ENCODE measurements around the gene TENM4.
A peak's percentile ranks its signal among the peaks of the same experiment; 100 is the strongest.

The TENM4 gene

DNA sequence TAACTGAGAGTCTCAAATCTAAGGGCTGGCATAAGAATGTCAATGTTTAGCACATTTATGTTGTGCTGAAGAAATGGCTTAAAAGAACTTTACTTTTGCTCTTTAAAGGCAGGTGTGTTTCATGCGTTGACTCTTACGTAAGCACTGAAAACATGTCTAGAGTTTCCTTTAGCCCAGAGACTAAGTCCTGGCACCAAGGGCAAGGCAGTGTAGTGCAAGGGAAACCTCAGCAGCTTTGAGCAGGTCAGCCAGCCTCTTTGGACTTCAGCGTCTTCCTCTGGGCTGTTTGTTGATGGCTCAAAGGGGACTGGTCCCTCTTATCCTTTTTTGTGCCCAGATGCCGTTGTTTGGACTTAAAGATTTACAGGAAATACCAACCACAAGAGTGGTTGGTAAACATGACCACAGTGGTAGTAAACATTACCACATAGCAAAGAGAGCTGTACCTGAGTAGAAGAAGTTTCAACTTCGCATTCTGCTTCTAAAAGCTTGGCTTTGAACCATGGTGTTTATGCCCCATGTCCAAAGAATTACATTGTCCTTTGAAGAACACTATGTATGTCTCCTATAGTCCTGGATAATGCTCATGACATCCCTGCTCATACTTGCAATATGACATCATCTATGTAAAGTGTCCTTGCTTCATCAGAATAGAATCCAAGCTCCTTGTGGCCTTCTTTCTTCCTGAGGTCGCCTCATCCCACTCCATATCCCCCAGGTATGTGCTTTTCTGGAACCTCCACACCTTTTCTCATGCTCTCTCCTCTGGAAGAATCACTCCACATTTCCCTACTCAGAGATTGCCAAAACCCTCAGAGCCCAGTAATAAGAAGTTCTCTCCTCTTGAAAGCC is 23.5 kb downstream of the TENM4 start:
- DNase-seq: no peak

DNA sequence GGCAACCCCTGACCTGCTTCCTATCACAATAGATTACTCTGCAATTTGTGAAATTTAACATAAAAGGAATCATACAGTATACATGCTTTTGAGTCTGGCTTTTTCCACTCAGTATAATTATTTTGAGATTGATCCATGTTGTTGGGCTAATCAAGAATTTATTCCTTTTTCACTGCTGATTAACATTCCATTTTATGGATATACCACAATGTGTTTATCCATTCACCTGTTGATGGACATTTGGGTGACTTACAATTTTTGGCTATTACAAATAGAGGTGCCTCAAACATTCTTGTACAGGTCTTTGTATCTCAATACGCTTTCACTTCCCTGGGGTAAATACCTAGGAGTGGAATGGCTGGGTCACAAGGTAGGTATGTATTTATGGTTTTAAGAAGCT is 24.9 kb downstream of the TENM4 start:
- no peak for DNase-seq

DNA sequence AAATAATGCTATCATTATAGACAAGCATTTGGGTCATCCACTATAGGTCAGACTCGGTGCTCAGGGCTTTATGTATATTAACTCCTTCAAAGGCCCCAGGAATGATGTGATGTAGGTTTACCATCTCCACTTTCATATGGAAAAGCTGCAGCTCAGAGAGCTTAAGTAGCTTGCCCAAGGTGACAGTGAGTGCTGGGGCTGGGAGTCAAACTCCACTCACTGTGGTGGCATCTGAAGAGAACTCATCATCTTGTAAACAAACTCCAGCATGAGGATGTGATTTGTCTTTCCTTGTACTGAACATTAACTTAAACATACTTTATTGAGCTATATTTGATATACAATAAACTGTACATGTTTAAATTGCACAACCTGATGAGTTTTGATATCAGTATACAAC is 25.4 kb downstream of the TENM4 start:
- DNase-seq: no peak

DNA sequence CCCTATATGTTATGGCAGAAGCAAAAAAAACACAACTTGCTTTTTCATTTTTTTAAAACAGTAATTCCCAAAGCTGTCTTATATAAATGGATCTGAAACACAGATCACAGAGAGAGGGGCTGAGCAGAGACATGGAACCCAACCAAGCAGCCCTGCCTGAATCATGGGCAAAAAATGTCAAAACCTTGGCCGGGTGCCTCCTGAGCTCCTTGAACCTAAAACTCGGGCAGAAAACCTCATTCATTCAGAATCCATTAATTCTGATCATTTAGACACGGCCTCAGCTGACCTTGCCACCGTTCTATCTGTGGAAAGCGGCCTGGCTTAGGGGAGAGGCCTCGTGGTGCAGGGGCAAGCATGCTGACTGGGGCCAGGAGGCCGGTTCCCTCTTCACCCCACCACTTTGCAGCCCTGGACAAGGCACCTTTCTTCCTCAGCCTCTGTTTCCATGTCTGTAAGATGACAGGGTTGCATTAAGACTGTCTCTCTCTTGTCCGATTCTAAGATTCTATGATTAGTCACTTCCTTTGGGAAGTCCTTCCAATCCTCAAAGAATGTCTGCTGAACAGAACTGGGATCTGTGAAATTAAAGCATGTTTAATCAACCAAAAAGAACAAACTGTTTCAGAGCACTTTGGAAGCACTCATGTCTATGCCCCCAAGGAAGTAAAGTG is 26.0 kb downstream of the TENM4 start:
- DNase-seq: no peak

DNA sequence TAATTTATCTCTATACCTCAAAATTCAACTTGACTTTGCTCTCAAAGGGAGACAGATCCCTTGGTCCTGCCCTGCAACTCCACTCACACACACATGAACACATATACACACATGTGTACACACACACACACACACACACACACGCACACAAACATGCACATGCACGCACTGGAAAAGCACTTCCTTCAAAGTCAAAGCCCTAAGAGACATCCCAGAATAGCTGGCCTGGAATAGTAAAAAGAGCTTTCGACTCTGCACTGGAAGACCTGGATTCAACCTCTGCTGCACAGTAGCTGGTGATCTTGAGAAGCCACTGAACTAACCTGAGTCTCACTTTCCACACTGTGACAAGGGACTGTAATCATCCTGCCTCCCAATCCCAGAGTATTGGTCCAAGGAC is 26.8 kb downstream of the TENM4 start:
- DNase-seq: no peak

DNA sequence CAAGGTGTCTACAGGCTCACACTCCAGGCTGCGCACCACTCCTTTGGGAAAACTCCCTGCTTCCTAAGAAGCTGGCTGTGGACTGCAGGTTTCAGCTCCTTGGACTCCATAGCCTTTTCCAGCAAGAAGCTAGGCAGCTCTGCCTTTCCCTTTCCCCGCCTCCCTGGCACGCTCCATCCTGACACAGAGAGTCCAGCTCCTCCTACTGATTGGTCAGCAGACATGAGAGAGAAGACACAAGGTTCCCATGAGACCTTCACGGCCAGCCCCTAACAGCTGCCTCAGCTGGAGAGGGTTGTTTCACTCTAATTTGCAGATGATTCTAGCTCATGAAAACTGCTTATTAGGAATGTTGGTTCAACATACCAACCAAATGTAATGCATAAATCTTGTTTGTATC is 27.6 kb downstream of the TENM4 start:
- no peak for DNase-seq

DNA sequence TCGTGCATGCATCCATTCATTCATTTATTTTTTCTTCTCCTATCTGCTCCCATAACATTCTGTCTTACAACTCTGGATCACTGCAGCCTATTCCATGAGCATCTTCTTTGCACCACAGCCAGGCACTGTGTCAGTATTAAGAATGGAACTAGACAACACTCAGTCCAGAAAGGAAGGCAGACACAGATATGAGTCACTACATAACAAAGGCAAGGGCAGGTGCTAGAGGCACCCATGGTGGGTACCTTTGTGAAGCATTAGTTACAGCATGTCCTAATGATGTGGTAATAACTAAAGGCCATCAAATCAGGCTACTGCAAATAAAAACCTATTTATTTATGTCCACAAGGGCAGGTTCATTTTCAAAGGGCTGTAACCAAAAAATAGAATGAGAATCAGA is 28.1 kb downstream of the TENM4 start:
- no peak for DNase-seq

DNA sequence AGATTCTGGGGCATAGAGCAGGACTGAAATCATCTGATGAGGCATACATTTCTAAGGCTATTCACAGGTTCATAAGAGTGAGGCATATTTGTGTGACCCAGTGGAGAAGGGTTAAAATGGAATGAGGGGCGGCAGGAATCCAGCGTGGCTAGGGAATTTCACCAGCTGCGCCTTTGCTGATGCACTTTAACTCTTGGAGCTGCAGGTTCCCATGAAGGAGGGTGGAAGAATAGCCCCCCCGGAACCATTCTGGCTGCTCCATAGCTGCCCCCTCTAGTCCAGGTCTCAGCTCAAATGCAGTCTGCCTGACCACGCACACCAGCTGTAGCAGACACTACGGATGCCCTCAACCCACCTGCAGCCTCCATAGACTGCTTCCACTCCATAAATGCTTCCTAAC is 31.5 kb downstream of the TENM4 start:
- no peak for DNase-seq

DNA sequence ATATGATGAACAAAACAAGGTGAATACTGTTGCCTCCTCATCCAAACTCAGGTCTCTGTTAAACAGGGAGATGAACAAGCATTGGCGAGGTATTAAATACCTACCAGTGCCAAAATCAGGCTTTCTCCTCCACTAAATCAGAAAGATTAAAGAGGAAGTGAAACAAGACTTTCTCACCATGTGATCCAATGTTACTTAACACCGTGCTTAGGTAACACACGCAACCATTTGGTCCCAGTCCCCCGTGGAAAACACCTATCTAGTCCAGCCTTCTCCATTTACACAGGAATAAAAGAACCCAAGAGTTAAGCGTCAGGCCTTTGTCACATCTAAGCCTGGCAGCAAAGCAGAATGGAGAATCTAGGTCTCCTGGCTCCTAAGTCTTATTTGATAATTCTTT is 34.5 kb downstream of the TENM4 start:
- no peak for DNase-seq

DNA sequence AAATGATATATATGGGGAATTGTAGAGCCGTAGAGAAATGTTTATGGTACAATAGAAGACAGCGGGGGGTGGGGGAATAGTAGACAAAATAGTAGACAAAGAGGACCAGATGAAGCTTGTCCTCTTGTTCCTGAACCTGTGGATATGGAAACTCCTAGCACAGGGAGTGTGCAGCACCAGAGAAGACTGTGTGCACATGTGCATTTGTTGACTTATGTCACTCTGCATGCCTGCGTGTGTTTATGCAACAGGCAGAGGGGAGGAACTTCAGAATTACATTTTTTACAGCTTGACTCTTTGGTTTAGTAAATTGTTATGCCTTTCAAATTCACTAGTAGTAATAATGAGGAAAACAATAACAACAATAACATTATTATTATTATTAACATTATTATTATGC is 36.0 kb downstream of the TENM4 start:
- no peak for DNase-seq

DNA sequence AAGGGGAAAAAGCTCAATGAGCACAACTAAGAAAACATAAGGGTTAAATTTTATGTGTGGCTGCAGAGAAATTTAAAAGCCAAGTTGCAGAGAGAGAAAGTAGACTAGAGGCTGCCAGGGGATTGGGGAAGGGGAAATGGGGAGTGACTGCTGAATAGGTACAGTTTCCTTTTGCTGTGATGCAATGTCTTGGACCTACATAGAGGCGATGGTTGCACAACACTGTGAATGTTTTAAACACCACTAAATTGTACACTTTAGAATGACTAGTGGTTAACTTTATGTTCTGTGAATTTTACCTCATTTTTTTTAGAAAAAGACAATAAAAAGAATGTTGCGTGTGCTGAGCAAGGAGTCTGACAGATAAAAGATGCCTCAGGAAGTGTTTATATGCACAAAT is 36.5 kb downstream of the TENM4 start:
- DNase-seq: peak; percentile 21

DNA sequence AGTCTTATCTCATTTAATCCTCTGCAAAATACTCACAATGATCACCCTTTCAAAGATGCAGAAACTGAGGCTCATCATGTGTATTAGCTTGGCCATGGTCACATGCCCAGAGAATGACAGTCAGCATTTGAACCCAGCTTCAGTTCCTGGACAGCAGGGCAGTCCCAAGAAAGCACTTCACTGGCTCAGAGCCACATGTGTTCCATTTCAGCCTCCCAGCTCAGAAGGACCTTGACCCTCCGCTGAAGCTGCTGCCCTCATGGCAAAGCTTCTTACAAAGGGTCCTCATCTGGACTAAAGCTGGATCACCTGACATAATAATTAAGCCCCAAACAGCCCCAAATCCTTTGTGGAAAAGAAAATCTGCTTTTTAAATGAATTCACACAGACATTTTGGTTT is 37.0 kb downstream of the TENM4 start:
- DNase-seq: no peak

DNA sequence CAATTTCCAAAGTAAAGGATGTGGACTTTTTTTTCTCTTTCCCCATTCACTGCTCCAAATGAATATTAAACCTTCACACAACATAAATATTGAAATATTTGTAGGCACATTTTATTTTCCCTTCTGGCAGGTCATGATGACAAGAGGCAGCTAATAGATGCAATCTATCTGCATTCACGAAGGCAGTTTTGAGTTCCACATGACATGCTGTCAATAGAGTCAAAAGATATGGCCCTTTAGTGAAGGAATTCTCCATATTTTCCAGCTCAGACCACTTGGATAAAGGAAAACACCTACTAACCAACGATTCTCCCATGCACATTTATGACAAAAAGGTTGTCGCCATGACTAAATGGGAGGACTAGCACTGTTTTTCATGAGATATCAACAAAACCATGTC is 37.9 kb downstream of the TENM4 start:
- DNase-seq: no peak

DNA sequence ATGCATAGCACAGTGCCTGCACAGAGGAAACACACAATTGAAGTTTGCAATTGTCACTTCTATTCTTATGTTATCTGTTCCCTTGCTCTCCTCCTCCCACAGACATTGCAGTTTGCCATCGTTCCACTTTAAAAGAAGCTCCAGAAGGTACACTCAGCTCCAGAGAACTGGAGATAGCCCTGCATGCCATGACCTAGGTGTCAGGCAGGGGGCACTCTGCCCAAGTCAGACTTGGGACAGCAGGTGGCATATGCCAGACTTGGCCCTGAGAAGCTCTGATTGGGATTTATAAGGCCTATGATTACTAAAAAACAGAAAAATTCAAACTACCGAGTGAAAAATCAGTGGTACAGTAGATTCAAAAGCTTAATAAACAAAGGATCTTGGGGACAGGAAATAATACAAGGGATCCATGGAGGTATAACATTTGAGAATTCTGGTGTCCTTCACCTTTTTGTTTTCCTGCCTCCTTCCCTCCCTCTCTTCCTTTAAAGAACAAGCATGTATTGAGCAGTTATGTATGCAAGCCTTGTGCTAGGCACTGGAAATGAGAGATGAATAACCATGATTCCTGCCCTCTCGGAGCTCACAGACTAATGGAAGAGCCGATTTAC is 40.0 kb downstream of the TENM4 start:
- DNase-seq: no peak

DNA sequence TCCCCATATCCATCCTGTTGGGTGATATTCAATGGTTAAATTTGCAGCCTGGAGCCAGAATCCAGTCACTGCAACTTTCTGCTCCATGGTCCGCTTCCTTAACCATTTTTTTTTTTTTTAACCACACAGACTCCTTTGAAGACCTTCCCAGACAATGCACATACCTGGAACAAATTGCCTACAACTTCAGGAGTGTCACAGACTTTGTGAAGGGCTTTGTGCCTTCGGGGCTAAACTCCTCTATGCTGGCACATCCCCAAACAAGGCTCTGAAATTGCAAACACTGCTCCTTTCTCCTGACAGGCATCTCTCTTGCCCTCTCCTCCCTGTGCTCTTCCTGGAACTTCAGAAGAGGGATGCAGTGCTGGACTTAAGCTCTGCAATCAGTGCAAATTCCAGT is 40.6 kb downstream of the TENM4 start:
- DNase-seq: no peak

DNA sequence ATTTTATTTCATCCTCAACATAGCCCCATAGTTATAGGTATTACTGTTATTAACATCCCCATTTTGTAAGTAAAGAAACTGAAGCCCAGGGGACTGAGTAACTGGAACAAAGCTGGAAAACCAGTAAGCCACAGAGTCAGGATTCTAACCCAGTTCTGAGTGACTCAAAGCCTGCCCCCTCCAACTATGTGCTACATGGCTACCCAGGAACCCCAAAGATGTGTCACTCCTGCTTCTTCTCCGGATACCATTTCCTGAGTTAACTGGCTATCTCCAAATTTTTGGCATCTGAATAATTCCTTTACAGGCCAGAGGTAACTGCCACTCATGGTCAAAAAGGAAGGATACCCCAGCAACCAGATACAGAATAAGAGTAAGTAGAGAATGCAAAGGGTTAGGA is 43.6 kb downstream of the TENM4 start:
- DNase-seq: no peak

DNA sequence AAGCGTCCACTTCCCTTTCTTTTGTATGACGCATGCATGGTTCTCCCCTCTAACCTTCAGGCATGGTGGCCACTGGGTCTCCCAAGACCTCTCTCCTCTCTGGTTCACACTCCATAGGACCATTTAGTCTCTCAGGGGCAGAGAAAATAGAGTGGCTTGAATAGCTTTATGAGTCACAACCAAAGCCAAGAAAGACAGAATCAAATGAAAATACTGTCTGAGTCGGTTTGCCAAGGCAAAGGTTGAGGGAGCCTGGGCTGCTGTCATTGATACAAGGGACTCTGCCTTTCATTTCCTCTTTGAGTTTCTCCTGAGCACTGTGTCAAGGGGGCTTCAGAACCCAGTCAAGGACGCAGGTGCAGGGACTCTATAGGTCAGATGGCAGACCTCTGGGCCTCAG is 44.2 kb downstream of the TENM4 start:
- DNase-seq: no peak

DNA sequence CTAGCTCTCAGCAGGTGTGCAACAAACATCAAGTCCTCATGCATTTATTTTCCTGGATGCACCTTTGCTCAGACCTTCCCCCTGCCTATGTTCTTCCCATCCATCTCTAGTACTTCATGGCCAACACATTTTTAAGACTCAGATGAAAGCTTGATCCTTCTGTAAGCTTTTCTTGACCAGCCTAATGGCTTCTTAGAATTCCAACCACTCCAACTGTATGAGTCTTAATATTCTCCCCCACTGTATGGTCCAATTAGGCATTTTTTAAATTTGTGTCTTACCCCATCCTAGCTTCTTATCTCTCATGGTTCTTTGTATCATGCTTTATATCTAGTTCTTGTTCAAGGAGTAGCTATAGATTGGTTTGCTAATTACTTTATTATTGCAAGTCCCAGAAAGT is 44.8 kb downstream of the TENM4 start:
- DNase-seq: no peak

DNA sequence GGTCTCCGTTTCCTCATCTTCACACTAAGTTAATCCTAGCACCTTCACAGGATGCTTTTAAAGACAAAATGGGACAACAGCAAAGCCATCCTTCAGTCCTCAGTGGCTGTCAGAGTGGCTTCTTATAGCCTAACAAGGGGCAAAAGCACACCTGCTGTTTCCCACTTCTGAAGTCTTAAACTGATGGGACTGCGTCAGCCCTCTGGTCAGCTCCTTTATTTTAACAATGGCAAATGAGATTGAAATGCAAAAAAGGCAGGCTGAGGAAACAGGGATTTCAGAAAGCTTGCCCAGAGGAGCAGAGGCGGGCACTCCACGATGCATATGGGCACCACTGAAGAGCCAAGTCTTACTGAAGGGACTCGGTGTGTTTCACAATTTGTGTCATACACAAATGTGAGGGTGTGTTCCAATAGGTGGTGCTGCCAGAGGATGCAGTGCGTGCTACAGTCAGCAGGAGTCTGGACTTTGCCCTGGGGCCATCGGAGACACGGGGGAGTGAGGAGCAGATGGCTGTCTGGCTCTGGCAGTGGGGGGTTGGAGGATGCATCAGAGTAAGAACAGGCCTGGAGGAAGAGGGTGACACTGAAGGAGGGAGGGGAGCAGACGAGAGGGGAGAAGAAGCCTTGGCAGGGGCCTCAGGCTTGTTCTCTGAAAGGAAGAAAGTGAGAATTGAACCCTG is 47.3 kb downstream of the TENM4 start:
- no peak for DNase-seq

DNA sequence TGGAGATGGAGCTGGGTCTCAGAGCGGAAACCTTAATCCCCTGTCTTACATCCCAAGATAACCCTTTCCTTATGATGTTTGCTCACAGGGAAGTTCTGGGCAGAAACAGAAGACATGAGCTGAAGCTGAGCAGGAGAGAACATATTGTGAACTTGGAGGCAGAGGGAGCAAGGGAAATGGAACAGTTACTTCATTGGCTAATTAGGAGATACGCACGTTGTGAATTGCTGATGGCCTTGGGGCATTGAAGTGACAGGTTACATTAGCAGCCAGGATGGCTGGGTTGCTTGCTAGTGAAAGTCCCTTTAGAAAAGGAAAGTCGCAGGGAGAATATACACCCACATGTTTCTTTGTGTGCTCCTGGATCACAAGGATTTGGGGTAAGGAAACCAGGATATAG is 48.7 kb downstream of the TENM4 start:
- no peak for DNase-seq

DNA sequence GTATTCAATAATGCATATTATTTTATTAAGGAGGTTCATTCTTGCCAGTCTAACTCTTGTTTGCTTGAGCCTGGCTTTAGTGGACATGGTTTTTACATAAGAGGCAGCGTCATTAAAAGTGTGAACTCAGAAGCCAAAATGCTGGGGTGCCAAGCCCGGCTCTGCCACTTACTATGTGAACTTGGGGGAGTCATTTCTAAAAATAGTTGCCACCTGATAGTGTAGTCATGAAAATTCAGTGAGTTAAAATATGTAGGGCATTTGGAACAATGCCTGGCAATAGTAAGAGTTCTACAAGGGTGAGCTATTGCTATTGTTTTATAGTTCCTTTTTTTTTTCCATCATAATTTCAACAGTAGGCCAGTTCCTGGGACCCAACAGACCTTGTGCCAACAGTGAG is 49.9 kb downstream of the TENM4 start:
- no peak for DNase-seq

DNA sequence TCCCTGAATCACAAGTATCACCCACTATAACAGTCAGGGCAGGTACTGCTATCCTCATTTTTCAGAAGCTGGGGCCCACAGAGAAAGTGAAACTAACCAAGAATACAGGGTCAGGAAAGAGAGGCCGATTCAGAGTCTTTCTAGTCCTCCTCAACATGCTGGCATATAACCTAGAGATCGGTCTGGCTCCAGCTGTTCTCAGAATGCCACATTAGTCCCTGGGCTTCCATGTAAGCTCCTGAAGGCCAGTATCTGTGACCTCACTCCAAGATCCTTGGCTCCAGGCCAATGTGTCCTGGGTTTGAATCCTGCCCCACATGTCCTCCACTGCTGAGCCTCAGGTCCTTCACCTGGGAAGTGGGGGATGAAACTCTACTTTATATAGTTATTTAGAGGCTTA is 50.4 kb downstream of the TENM4 start:
- no peak for DNase-seq

DNA sequence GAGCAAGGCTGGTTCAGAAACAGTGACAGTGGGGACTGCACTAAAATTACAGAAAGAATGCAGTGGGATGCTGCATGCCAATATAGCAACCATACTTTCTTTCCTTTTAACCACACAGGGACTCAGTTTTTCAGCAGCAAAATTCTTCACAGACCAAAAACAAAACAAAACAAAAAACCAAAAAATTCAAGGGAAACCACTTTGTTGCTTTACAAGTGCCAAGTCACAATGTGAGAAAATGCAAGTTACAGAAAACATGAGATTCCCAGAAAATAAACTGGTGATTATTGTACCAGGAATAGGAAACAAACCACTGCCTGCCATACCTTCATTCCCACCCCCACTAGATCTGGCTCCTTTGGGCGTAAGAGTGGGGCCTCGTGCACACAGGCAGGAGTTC is 52.6 kb downstream of the TENM4 start:
- DNase-seq: no peak

DNA sequence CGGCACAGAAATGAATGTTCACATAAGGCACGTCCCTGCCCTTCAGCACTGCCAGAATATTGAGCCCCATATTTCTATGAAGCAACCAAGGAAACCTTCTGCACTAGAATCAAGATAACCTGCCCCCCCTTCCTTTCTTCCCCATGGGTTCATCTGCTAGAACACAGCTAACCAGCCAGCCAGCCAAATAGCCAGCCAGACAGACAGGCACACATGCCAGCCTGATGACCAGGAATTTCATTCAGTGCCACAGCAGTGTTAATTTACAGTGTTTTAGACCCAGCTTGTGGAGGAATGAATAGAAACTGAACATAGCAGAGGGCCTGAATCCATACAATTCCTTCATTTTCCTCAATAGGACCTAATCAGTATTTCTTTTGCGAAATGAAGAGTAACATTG is 57.0 kb downstream of the TENM4 start:
- no peak for DNase-seq
